ENCODE results near the gene CRACR2A. TPM values are rescaled to one million over a fixed set of nuclear protein-coding genes. Genes with fewer than 3 reads are reported as not detected.

CRACR2A gene
- total RNA-seq, 1 experiment from 2014 or later: 0.27 TPM

- DNase-seq (ENCODE audit: low read depth): no peak
- in situ Hi-C loops (cut with HindIII; ENCODE audit: low pct_unique_long_range_greater_than_20kb, low sequenced_read_pairs): no loop called here
Observed at GRCh38 chr12:3633396-3633795, 119.5 kb downstream of the CRACR2A start.

- in situ Hi-C loops (cut with HindIII; ENCODE audit: low pct_unique_long_range_greater_than_20kb, low sequenced_read_pairs): no loop called here
- DNase-seq (ENCODE audit: low read depth): no peak
Observed at GRCh38 chr12:3632754-3633153, 120.2 kb downstream of the CRACR2A start.

GRCh38 chr12:3632256-3632655 is 120.7 kb downstream of the CRACR2A start:
- no peak for DNase-seq (ENCODE audit: low read depth)
- in situ Hi-C loops (cut with HindIII; ENCODE audit: low pct_unique_long_range_greater_than_20kb, low sequenced_read_pairs): no loop called here

- in situ Hi-C loops (cut with HindIII; ENCODE audit: low pct_unique_long_range_greater_than_20kb, low sequenced_read_pairs): no loop called here
- DNase-seq (ENCODE audit: low read depth): no peak
Observed at GRCh38 chr12:3631759-3632158, 121.2 kb downstream of the CRACR2A start.

- DNase-seq (ENCODE audit: low read depth): no peak
- in situ Hi-C loops (cut with HindIII; ENCODE audit: low pct_unique_long_range_greater_than_20kb, low sequenced_read_pairs): no loop called here
Observed at GRCh38 chr12:3631272-3631637, 121.7 kb downstream of the CRACR2A start.

- in situ Hi-C loops (cut with HindIII; ENCODE audit: low pct_unique_long_range_greater_than_20kb, low sequenced_read_pairs): no loop called here
- DNase-seq (ENCODE audit: low read depth): no peak
Observed at GRCh38 chr12:3630621-3631271, 122.2 kb downstream of the CRACR2A start.

GRCh38 chr12:3630111-3630510 is 122.8 kb downstream of the CRACR2A start:
- no peak for DNase-seq (ENCODE audit: low read depth)
- in situ Hi-C loops (cut with HindIII; ENCODE audit: low pct_unique_long_range_greater_than_20kb, low sequenced_read_pairs): no loop called here

GRCh38 chr12:3629057-3629830 is 123.7 kb downstream of the CRACR2A start:
- DNase-seq (ENCODE audit: low read depth): no peak
- in situ Hi-C loops (cut with HindIII; ENCODE audit: low pct_unique_long_range_greater_than_20kb, low sequenced_read_pairs): no loop called here

GRCh38 chr12:3628629-3629028 is 124.3 kb downstream of the CRACR2A start:
- DNase-seq (ENCODE audit: low read depth): no peak
- in situ Hi-C loops (cut with HindIII; ENCODE audit: low pct_unique_long_range_greater_than_20kb, low sequenced_read_pairs): no loop called here

- in situ Hi-C loops (cut with HindIII; ENCODE audit: low pct_unique_long_range_greater_than_20kb, low sequenced_read_pairs): no loop called here
- no peak for DNase-seq (ENCODE audit: low read depth)
Observed at GRCh38 chr12:3627336-3627735, 125.6 kb downstream of the CRACR2A start.

GRCh38 chr12:3624273-3624672 is 128.6 kb downstream of the CRACR2A start:
- no peak for DNase-seq (ENCODE audit: low read depth)
- in situ Hi-C loops (cut with HindIII; ENCODE audit: low pct_unique_long_range_greater_than_20kb, low sequenced_read_pairs): no loop called here

GRCh38 chr12:3622822-3623690 is 129.9 kb downstream of the CRACR2A start:
- in situ Hi-C loops (cut with HindIII; ENCODE audit: low pct_unique_long_range_greater_than_20kb, low sequenced_read_pairs): no loop called here

GRCh38 chr12:3622021-3622821 is 130.7 kb downstream of the CRACR2A start:
- no peak for DNase-seq (ENCODE audit: low read depth)
- in situ Hi-C loops (cut with HindIII; ENCODE audit: low pct_unique_long_range_greater_than_20kb, low sequenced_read_pairs): no loop called here

More at GRCh38 chr12:3622822-3623690, 129.9 kb downstream of the CRACR2A start:
- DNase-seq (ENCODE audit: low read depth): no peak

GRCh38 chr12:3620856-3621255 is 132.1 kb downstream of the CRACR2A start:
- DNase-seq (ENCODE audit: low read depth): no peak
- in situ Hi-C loops (cut with HindIII; ENCODE audit: low pct_unique_long_range_greater_than_20kb, low sequenced_read_pairs): no loop called here

- in situ Hi-C loops (cut with HindIII; ENCODE audit: low pct_unique_long_range_greater_than_20kb, low sequenced_read_pairs): no loop called here
- no peak for DNase-seq (ENCODE audit: low read depth)
Observed at GRCh38 chr12:3617565-3617964, 135.3 kb downstream of the CRACR2A start.

- in situ Hi-C loops (cut with HindIII; ENCODE audit: low pct_unique_long_range_greater_than_20kb, low sequenced_read_pairs): no loop called here
- no peak for DNase-seq (ENCODE audit: low read depth)
Observed at GRCh38 chr12:3615862-3616261, 137.0 kb downstream of the CRACR2A start.

- in situ Hi-C loops (cut with HindIII; ENCODE audit: low pct_unique_long_range_greater_than_20kb, low sequenced_read_pairs): no loop called here
- DNase-seq (ENCODE audit: low read depth): no peak
Observed at GRCh38 chr12:3614806-3615466, 138.0 kb downstream of the CRACR2A start.
